Panc1 (cell line): ENCODE measurements around the gene CHRD. TPM values are rescaled to one million over a fixed set of nuclear protein-coding genes. Genes with fewer than 3 reads are reported as not detected.

ENCODE experiments used
- ATAC-seq: fragments of 200-7000 bp; cut with Tn5 transposase; 2 replicates; pipeline ENCODE4 v1.9.1; 2020; ENCODE audit warnings: mild to moderate bottlenecking, moderate library complexity
- BruUV-seq: library from RNA; stranded (reverse); fragments of 400-500 nt; replicated peaks from 2 replicates; lab custom pipeline; 2021; lab: Mats Ljungman, UMichigan
- CTCF ChIA-PET: fragments of 300-600 bp; sonication (Branson Sonifier 250); formaldehyde crosslinking; loops from one replicate; lab custom pipeline; 2022; ENCODE audit warnings: antibody characterized with exemption; lab: Charles Lee
- POLR2A ChIA-PET: fragments of 300-600 bp; sonication (Branson Sonifier 250); formaldehyde crosslinking; loops from one replicate; lab custom pipeline; 2022; ENCODE audit warnings: antibody characterized with exemption; lab: Charles Lee
- DNase-seq: peaks from one replicate; pipeline ENCODE4 v3.0.0-alpha.2; 2010; ENCODE audit warnings: low read depth, low spot score
- H3K27ac ChIP-seq: 2 replicates; pipeline ENCODE4 v1.5.1; 2011; ENCODE audit warnings: mild to moderate bottlenecking, low read length, inconsistent platforms
- H3K27me3 ChIP-seq: fragments of 200-500 bp; sonication (Bioruptor generic); 2 replicates; pipeline ENCODE4 v1.6.0; 2014; ENCODE audit warnings: low read length, inconsistent platforms; ENCODE audit not compliant: control insufficient read depth, insufficient read depth
- H3K36me3 ChIP-seq: fragments of 200-500 bp; sonication (Bioruptor generic); 2 replicates; pipeline ENCODE4 v1.5.1; 2014; ENCODE audit warnings: inconsistent platforms, mild to moderate bottlenecking, low read length, moderate library complexity; ENCODE audit not compliant: control insufficient read depth, insufficient read depth
- H3K4me1 ChIP-seq: 2 replicates; pipeline ENCODE4 v1.5.1; 2011; ENCODE audit warnings: inconsistent platforms, mild to moderate bottlenecking, low read length, moderate library complexity; ENCODE audit not compliant: control insufficient read depth, insufficient read depth
- H3K4me3 ChIP-seq, 2 experiments: 2 replicates each; pipeline ENCODE4 v1.5.1; 2011 to 2012; ENCODE audit warnings: low read depth in 2 of 2, low read length in 2 of 2, mild to moderate bottlenecking in 2 of 2, inconsistent platforms in 1 of 2, moderate library complexity in 1 of 2
- H3K9me3 ChIP-seq: fragments of 200-500 bp; sonication (Bioruptor generic); 2 replicates; pipeline ENCODE4 v1.5.1; 2014; ENCODE audit warnings: low read depth, mild to moderate bottlenecking, inconsistent platforms, low read length, moderate library complexity; ENCODE audit not compliant: control insufficient read depth, insufficient read depth
- POLR2AphosphoS5 ChIP-seq: IDR thresholded peaks from 2 replicates; pipeline ENCODE4 v1.6.1; 2012; ENCODE audit warnings: mild to moderate bottlenecking, low read depth, low read length, moderate library complexity
- SIN3A ChIP-seq: IDR thresholded peaks from 2 replicates; pipeline ENCODE4 v1.6.1; 2012; ENCODE audit warnings: low read depth, mild to moderate bottlenecking, low read length, moderate library complexity, borderline replicate concordance; ENCODE audit not compliant: insufficient read depth
- TCF7L2 ChIP-seq: IDR thresholded peaks from 2 replicates; pipeline ENCODE4 v1.6.1; 2011; ENCODE audit warnings: mild to moderate bottlenecking, low read depth, low read length, inconsistent platforms
- in situ Hi-C: cut with HindIII; loops from 2 replicates; pipeline ENCODE4 v1.10.0; 2016; ENCODE audit warnings: low sequenced_read_pairs, low pct_unique_long_range_greater_than_20kb
- intact Hi-C: fragments of 100-400 bp; cut with micrococcal nuclease; formaldehyde crosslinking; loops from one replicate; pipeline ENCODE4 v1.10.0; 2022; ENCODE audit not compliant: unreplicated experiment
- total RNA-seq: library from RNA; stranded (reverse); gene quantifications from one replicate; pipeline ENCODE4 v1.2.1, GENCODE V29; 2021; ENCODE audit not compliant: unreplicated experiment
- TF ChIP-seq, protein P1 (sequence below), 2 experiments: IDR thresholded peaks; 2 replicates each; pipeline ENCODE4 v1.6.1; 2011 to 2012; ENCODE audit warnings: low read depth in 2 of 2, control low read depth in 1 of 2, low read length in 1 of 2, mild to moderate bottlenecking in 1 of 2, moderate library complexity in 1 of 2; ENCODE audit not compliant: insufficient read depth in 1 of 2
- TF ChIP-seq, protein P2 (sequence below): fragments of 450-650 bp; IDR thresholded peaks from 2 replicates; pipeline ENCODE4 v1.5.1; 2017; ENCODE audit warnings: mild to moderate bottlenecking

CHRD gene
- total RNA-seq, 1 experiment from 2014 or later: 1.4 TPM

DNA sequence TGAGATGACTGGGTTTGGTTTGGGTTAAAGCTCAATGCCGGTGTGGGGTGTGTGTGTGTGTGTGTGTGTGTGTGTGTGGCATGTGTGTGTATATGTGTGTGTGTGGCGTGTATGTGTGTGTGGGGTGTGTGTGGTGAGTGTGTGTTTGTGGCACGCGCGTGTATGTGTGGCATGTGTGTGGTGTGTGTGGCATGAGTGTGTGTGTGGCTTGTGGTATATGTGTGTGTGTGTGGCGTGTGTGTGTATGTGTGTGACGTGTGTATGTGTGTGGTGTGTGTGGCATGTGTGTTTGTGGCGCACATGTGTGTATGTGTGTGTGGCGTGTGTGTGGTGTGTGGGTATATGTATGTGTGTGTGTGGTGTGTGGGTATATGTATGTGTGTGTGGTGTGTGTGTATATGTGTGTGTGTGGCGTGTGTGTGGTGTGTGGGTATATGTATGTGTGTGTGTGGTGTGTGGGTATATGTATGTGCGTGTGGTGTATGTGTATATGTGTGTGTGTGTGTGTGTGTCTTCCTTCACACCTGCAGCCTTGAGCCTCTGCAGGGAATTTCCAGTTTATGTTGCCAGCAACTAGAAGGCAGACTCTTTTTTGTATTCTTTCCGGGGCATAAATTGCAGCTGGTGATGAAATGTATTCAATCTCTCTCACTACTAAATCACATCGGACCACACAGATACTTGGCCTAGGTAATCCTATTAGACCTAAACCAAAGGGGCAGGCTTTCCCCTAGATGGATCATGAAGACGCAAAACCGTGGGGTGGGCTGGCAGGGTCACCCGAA is 34.8 kb downstream of the CHRD start:
- ATAC-seq (no peak), DNase-seq (no peak)
- Histone ChIP-seq H3K27ac (no peak overlapping the region), H3K27me3 (no peaks in the 10 kb centered on the region), H3K36me3 (no peaks in the 10 kb centered on the region), H3K4me3 (no peak overlapping the region), H3K9me3 (no peaks in the 10 kb centered on the region), H3K4me1 (no peaks in the 10 kb centered on the region)
- TF ChIP-seq SIN3A (no peak), TCF7L2 (no peak)
- CTCF ChIA-PET: interaction anchor here (1.3 kb wide), 1 partner anchor 43 kb away, joined by 6 read pairs; no protein-coding TSS in a partner anchor
- intact Hi-C loops (no loop called here), in situ Hi-C loops (no loop called here)
- no TSS peak for BruUV-seq
- POLR2A ChIA-PET: no interaction called here

DNA sequence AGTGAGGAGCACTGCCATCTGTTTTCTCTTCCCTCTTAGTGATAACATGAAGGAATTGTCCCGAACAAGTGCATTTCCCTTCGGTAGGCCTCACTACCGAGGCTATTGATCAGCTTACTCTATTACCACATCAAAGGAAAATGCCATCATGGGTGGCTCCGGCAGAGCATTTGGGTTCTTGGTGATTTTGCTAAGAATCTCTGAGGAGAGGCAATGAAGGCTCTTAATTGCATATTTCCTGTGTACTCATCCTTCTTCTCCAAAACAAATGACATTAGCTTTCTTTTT is 35.3 kb downstream of the CHRD start:
- no TSS peak for BruUV-seq
- TF ChIP-seq, protein P1, sequence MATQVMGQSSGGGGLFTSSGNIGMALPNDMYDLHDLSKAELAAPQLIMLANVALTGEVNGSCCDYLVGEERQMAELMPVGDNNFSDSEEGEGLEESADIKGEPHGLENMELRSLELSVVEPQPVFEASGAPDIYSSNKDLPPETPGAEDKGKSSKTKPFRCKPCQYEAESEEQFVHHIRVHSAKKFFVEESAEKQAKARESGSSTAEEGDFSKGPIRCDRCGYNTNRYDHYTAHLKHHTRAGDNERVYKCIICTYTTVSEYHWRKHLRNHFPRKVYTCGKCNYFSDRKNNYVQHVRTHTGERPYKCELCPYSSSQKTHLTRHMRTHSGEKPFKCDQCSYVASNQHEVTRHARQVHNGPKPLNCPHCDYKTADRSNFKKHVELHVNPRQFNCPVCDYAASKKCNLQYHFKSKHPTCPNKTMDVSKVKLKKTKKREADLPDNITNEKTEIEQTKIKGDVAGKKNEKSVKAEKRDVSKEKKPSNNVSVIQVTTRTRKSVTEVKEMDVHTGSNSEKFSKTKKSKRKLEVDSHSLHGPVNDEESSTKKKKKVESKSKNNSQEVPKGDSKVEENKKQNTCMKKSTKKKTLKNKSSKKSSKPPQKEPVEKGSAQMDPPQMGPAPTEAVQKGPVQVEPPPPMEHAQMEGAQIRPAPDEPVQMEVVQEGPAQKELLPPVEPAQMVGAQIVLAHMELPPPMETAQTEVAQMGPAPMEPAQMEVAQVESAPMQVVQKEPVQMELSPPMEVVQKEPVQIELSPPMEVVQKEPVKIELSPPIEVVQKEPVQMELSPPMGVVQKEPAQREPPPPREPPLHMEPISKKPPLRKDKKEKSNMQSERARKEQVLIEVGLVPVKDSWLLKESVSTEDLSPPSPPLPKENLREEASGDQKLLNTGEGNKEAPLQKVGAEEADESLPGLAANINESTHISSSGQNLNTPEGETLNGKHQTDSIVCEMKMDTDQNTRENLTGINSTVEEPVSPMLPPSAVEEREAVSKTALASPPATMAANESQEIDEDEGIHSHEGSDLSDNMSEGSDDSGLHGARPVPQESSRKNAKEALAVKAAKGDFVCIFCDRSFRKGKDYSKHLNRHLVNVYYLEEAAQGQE (IDR thresholded peaks at IDR 0.05; ENCODE audit: insufficient read depth in 1 of 2, low read depth in 2 of 2, low read length in 1 of 2): no peak
- TF ChIP-seq TCF7L2 (no peak), POLR2AphosphoS5 (no peak)
- TF ChIP-seq, protein P2, sequence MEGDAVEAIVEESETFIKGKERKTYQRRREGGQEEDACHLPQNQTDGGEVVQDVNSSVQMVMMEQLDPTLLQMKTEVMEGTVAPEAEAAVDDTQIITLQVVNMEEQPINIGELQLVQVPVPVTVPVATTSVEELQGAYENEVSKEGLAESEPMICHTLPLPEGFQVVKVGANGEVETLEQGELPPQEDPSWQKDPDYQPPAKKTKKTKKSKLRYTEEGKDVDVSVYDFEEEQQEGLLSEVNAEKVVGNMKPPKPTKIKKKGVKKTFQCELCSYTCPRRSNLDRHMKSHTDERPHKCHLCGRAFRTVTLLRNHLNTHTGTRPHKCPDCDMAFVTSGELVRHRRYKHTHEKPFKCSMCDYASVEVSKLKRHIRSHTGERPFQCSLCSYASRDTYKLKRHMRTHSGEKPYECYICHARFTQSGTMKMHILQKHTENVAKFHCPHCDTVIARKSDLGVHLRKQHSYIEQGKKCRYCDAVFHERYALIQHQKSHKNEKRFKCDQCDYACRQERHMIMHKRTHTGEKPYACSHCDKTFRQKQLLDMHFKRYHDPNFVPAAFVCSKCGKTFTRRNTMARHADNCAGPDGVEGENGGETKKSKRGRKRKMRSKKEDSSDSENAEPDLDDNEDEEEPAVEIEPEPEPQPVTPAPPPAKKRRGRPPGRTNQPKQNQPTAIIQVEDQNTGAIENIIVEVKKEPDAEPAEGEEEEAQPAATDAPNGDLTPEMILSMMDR: no peak
- intact Hi-C loops: no loop called here
- ATAC-seq: no peak
- no peaks in the 10 kb centered on the region for H3K36me3 ChIP-seq
- POLR2A ChIA-PET: no interaction called here
- no peaks in the 10 kb centered on the region for H3K27me3 ChIP-seq
- H3K4me3 ChIP-seq: no peak overlapping the region
- DNase-seq: no peak
- no peak overlapping the region for H3K27ac ChIP-seq
- CTCF ChIA-PET: no interaction called here
- in situ Hi-C loops: no loop called here
- no peaks in the 10 kb centered on the region for H3K4me1 ChIP-seq
- H3K9me3 ChIP-seq: no peaks in the 10 kb centered on the region
